ENCODE data around the gene CHMP1A. TPM values are rescaled to one million over a fixed set of nuclear protein-coding genes. Genes with fewer than 3 reads are reported as not detected.
"Not testable (repeated sequence)": the region's sequence is repeated elsewhere in the genome, so short reads cannot be mapped to it uniquely, and the experiment has no call there.

The CHMP1A gene
- total and polyA plus RNA-seq, 4 donors = 45.5 to 112 (median 73.9) TPM

DNA sequence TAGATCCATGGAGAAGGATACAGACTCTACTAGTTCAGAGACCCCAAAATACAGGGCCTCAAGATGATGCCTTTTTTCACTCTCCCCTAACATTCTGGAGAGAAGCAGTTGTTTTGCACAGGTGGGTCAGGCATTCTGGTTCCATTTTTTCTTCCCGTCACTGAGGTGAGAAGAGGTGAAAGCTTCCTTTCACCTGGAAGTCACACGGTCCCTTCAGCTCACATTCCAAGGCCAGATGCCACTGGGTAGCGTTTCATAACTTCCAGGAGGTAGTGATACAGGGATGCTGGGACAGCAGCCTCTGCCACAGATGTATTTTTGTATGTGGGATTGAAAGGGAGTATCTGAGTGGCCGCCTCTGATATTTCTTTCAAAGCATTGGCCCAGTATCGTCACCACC is 30.9 kb upstream of the CHMP1A start:
- H3K4me1 ChIP-seq (ENCODE audit: control insufficient read depth in 1 of 2, insufficient read depth in 2 of 2, low read length in 2 of 2) = no peaks in the 10 kb centered on the region
- H3K4me3 ChIP-seq (ENCODE audit: low read length in 2 of 2) = no peak overlapping the region
- H3K27ac ChIP-seq (ENCODE audit: low read depth in 1 of 2, low read length in 2 of 2) = no peak overlapping the region
- ATAC-seq (ENCODE audit: low FRiP score) = no peak
- 94 to 95% methylated on average over 5 of the region's 5 CpGs for WGBS, 2 donors
- no peak for DNase-seq
- H3K27me3 ChIP-seq (ENCODE audit: control insufficient read depth in 1 of 2, insufficient read depth in 2 of 2, low read length in 1 of 2) = no peaks in the 10 kb centered on the region
- intact Hi-C loops (cut with DNase I) = no loop called here
- no peaks in the 10 kb centered on the region for H3K9me3 ChIP-seq (ENCODE audit: control insufficient read depth, low read length)
- H3K36me3 ChIP-seq (ENCODE audit: control insufficient read depth in 1 of 2, insufficient read depth in 2 of 2, low read length in 1 of 2) = no peaks in the 10 kb centered on the region

DNA sequence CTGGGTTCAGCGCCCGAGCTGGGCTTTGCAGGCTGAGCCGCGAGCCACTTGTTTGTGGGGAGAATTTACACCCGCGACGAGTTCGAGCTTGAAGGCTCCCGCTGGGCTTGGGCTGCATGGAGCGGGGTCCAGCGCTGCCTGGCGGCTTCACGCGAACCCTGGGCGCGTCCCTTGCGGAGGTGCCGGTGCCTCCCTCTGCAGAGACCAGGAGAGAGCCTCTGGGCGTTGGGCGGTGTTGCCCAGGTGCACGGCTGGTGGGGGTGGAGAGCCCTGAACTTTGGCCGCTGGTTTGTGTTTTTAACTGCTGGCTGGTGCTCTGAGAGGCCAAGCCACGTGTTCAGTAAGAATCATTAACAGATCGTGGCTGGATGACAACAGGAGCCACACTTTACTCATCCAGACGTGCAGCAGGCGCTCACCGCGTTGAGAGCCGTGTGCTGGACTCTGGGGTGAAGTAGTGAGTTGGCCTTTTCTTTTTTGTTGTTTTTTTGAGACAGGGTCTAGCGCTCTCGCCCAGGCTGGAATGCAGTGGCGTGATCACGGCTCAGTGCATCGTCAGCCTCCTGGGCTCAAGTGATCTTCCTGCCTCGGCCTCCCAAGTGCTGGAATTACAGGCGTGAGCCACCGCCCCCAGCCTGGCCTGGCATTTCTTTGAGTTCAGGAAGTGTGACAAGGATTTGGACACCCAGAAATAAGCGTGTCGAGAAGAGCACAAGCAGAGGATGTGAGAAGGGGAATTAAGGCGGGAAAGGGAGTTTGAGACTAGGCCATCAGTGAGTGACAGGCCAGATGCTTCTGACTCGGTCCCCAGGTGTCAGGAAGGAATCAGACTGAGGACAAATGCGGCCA is 29.8 kb upstream of the CHMP1A start:
- ATAC-seq (ENCODE audit: low FRiP score) = peak; percentile 47
- 12% methylated on average over 42 of the region's 42 CpGs for WGBS, 2 donors
- DNase-seq = peak in 1 of 2 donors; percentile 26
- intact Hi-C loops (cut with DNase I) = no loop called here
- H3K9me3 ChIP-seq (ENCODE audit: control insufficient read depth, low read length) = no peaks in the 10 kb centered on the region
- H3K27ac ChIP-seq (ENCODE audit: low read depth in 1 of 2, low read length in 2 of 2) = no peak overlapping the region
- H3K4me3 ChIP-seq (ENCODE audit: low read length in 2 of 2) = peak overlapping the region; percentile 86 to 93
- no peaks in the 10 kb centered on the region for H3K27me3 ChIP-seq (ENCODE audit: control insufficient read depth in 1 of 2, insufficient read depth in 2 of 2, low read length in 1 of 2)
- no peaks in the 10 kb centered on the region for H3K4me1 ChIP-seq (ENCODE audit: control insufficient read depth in 1 of 2, insufficient read depth in 2 of 2, low read length in 2 of 2)
- no peaks in the 10 kb centered on the region for H3K36me3 ChIP-seq (ENCODE audit: control insufficient read depth in 1 of 2, insufficient read depth in 2 of 2, low read length in 1 of 2)

DNA sequence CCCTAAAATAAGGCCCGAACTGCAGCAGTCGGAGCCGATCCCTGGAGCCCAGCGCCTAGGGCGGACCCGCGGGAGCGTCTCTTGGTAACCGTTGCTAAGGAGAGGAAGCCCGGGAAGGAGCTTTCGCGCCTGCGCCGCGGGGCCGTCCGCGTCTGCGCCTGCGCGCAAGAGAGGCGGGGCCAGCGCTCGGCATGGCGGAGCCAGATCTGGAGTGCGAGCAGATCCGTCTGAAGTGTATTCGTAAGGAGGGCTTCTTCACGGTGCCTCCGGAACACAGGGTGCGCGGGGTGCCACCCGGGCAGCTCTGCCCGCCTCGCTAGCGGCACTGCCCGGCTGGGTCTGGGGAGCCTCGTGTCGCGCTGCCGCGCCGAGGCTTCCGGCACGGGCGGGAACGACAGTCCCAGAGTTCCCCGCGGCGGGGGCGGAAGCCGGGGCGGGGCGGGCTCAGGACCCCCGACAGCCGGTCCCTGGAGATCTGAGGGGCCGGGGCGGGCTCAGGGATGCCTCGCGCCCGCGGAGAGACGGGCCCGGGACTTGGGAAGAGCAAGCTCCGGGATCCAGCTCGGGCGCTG is 29.1 kb upstream of the CHMP1A start, which contains the start of gene CDK10:
Gene CDK10, plus strand, starts transcription at position 170 of the 572 bp plus-strand sequence. Its CDS starts 22 bp downstream, at position 192.
- 0 to 1% methylated on average over 54 to 67 of the region's 67 CpGs for WGBS, 2 donors
- peak; percentile 96 for ATAC-seq (ENCODE audit: low FRiP score)
- intact Hi-C loops (cut with DNase I) = loop anchor here in 1 of 2 donors (1.0 kb wide), 1 partner anchor 28 kb away; no protein-coding TSS in a partner anchor
- Histone ChIP-seq H3K9me3 (ENCODE audit: control insufficient read depth, low read length) (no peaks in the 10 kb centered on the region), H3K27ac (ENCODE audit: low read depth in 1 of 2, low read length in 2 of 2) (peak within 1 kb of the TSS in 1 of 2 donors; percentile 68), H3K36me3 (ENCODE audit: control insufficient read depth in 1 of 2, insufficient read depth in 2 of 2, low read length in 1 of 2) (no peaks in the 10 kb centered on the region), H3K4me1 (ENCODE audit: control insufficient read depth in 1 of 2, insufficient read depth in 2 of 2, low read length in 2 of 2) (no peaks in the 10 kb centered on the region), H3K4me3 (ENCODE audit: low read length in 2 of 2) (peak within 1 kb of the TSS; percentile 86 to 93), H3K27me3 (ENCODE audit: control insufficient read depth in 1 of 2, insufficient read depth in 2 of 2, low read length in 1 of 2) (no peaks in the 10 kb centered on the region)
- DNase-seq = peak; percentile 91 to 96

DNA sequence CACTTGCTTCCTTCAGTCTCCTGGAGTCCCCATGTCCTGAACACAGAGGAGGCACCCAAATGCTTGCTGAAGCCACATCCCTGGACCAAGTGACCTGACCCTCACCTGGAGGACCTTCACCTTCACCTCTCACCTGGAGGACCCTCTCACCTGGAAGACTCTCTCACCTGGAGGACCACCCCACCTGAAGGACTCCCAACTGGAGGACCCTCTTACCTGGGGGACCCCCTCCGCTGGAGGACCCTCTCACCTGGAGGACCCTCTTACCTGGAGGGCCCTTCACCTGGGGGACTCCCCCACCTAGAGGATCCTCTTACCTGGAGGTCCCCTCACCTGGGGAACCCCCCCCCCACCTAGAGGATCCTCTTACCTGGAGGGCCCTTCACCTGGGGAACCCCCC is 28.4 kb upstream of the CHMP1A start:
- H3K9me3 ChIP-seq (ENCODE audit: control insufficient read depth, low read length) = no peaks in the 10 kb centered on the region
- intact Hi-C loops (cut with DNase I) = loop anchor here in 1 of 2 donors (1.0 kb wide), 1 partner anchor 28 kb away; no protein-coding TSS in a partner anchor
- peak; percentile 3 for ATAC-seq (ENCODE audit: low FRiP score)
- H3K4me3 ChIP-seq (ENCODE audit: low read length in 2 of 2) = no peak overlapping the region
- no peak overlapping the region for H3K27ac ChIP-seq (ENCODE audit: low read depth in 1 of 2, low read length in 2 of 2)
- H3K4me1 ChIP-seq (ENCODE audit: control insufficient read depth in 1 of 2, insufficient read depth in 2 of 2, low read length in 2 of 2) = no peaks in the 10 kb centered on the region
- H3K36me3 ChIP-seq (ENCODE audit: control insufficient read depth in 1 of 2, insufficient read depth in 2 of 2, low read length in 1 of 2) = no peaks in the 10 kb centered on the region
- no peaks in the 10 kb centered on the region for H3K27me3 ChIP-seq (ENCODE audit: control insufficient read depth in 1 of 2, insufficient read depth in 2 of 2, low read length in 1 of 2)
- peak in 1 of 2 donors; percentile 47 for DNase-seq
- 94 to 100% methylated on average over 1 of the region's 1 CpG for WGBS, 2 donors

DNA sequence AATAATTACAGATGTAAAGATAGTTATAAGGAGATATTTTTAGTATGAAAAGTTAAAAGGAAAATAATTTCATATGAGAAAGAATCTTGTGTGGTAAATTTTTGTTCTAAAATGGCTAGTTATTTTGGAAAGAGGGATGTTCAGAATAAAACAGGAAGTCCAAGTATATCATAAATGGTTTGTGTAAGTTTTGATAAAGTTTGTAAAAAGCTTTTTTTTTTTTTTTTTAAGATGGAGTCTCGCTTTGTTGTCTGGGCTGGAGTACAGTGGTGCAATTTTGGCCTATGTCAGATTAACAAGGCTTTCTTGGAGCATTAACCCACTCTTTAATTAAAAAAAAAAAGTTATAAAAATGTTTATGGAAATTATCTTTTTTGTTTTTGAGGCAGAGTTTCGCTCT is 20.8 kb upstream of the CHMP1A start:
- Histone ChIP-seq H3K9me3 (ENCODE audit: control insufficient read depth, low read length) (no peaks in the 10 kb centered on the region), H3K4me3 (ENCODE audit: low read length in 2 of 2) (no peak overlapping the region), H3K36me3 (ENCODE audit: control insufficient read depth in 1 of 2, insufficient read depth in 2 of 2, low read length in 1 of 2) (no peaks in the 10 kb centered on the region), H3K27ac (ENCODE audit: low read depth in 1 of 2, low read length in 2 of 2) (no peak overlapping the region), H3K4me1 (ENCODE audit: control insufficient read depth in 1 of 2, insufficient read depth in 2 of 2, low read length in 2 of 2) (no peaks in the 10 kb centered on the region), H3K27me3 (ENCODE audit: control insufficient read depth in 1 of 2, insufficient read depth in 2 of 2, low read length in 1 of 2) (no peaks in the 10 kb centered on the region)
- intact Hi-C loops (cut with DNase I) = no loop called here
- no peak for ATAC-seq (ENCODE audit: low FRiP score)
- DNase-seq = no peak
- WGBS, 2 donors = 100% methylated on average over 2 of the region's 2 CpGs

DNA sequence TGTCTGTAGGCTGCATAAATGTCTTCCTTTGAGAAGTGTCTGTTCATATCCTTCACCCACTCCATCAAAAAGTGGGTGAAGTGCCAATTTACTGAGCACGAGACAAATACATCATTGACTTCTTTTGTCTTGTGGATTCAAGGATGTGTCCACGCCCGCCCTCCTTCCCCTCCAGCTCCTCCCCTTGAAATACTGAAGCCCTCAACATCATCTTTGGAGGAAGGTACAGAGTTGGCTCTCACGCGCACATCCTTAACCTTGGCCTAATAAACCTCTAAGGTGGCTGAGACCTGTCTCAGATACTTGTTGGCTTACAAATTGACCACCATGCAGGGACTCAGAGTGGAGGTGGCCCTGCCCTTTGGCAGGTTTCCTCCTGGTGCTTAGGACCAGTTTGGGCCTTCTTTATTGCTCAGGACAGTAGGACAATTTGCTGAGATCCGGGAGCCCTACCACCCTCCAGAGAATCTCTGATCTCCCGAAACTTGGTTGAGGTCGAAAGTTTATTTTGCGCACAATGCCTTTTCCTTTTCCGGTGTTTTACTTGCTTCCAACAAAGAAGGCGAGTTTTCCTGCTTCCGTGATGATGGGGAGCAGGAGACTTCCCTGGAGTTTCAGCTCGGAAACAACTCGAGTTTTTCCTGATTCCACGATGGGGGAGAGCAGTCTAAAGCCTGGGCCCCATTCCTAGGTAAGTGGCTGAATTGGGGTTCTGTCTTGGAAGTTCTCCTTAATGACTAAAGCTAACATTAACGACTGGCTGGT is 14.9 kb upstream of the CHMP1A start:
- ATAC-seq (ENCODE audit: low FRiP score) (no peak), DNase-seq (no peak)
- H3K27ac ChIP-seq (ENCODE audit: low read depth in 1 of 2, low read length in 2 of 2) = no peak overlapping the region
- H3K36me3 ChIP-seq (ENCODE audit: control insufficient read depth in 1 of 2, insufficient read depth in 2 of 2, low read length in 1 of 2) = no peaks in the 10 kb centered on the region
- H3K27me3 ChIP-seq (ENCODE audit: control insufficient read depth in 1 of 2, insufficient read depth in 2 of 2, low read length in 1 of 2) = no peaks in the 10 kb centered on the region
- no peak overlapping the region for H3K4me3 ChIP-seq (ENCODE audit: low read length in 2 of 2)
- no peaks in the 10 kb centered on the region for H3K4me1 ChIP-seq (ENCODE audit: control insufficient read depth in 1 of 2, insufficient read depth in 2 of 2, low read length in 2 of 2)
- intact Hi-C loops (cut with DNase I) = no loop called here
- no peaks in the 10 kb centered on the region for H3K9me3 ChIP-seq (ENCODE audit: control insufficient read depth, low read length)
- 93% methylated on average over 16 of the region's 16 CpGs for WGBS, 2 donors

DNA sequence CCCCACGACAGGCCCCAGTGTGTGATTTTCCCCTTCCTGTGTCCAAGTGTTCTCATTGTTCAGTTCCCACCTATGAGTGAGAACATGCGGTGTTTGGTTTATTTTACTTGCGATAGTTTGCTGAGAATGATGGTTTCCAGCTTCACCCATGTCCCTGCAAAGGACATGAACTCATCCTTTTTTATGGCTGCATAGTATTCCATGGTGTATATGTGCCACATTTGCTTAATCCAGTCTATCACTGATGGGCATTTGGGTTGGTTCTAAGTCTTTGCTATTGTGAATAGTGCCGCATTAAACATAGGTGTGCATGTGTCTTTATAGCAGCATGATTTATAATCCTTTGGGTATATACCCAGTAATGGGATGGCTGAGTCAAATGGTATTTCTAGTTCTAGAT is 14.1 kb upstream of the CHMP1A start:
- H3K36me3 ChIP-seq (ENCODE audit: control insufficient read depth in 1 of 2, insufficient read depth in 2 of 2, low read length in 1 of 2); H3K27ac ChIP-seq (ENCODE audit: low read depth in 1 of 2, low read length in 2 of 2); H3K4me1 ChIP-seq (ENCODE audit: control insufficient read depth in 1 of 2, insufficient read depth in 2 of 2, low read length in 2 of 2); H3K9me3 ChIP-seq (ENCODE audit: control insufficient read depth, low read length); H3K4me3 ChIP-seq (ENCODE audit: low read length in 2 of 2); H3K27me3 ChIP-seq (ENCODE audit: control insufficient read depth in 1 of 2, insufficient read depth in 2 of 2, low read length in 1 of 2); ATAC-seq (ENCODE audit: low FRiP score); intact Hi-C loops (cut with DNase I); DNase-seq: not testable (repeated sequence)
- 88 to 93% methylated on average over 4 of the region's 4 CpGs for WGBS, 2 donors

DNA sequence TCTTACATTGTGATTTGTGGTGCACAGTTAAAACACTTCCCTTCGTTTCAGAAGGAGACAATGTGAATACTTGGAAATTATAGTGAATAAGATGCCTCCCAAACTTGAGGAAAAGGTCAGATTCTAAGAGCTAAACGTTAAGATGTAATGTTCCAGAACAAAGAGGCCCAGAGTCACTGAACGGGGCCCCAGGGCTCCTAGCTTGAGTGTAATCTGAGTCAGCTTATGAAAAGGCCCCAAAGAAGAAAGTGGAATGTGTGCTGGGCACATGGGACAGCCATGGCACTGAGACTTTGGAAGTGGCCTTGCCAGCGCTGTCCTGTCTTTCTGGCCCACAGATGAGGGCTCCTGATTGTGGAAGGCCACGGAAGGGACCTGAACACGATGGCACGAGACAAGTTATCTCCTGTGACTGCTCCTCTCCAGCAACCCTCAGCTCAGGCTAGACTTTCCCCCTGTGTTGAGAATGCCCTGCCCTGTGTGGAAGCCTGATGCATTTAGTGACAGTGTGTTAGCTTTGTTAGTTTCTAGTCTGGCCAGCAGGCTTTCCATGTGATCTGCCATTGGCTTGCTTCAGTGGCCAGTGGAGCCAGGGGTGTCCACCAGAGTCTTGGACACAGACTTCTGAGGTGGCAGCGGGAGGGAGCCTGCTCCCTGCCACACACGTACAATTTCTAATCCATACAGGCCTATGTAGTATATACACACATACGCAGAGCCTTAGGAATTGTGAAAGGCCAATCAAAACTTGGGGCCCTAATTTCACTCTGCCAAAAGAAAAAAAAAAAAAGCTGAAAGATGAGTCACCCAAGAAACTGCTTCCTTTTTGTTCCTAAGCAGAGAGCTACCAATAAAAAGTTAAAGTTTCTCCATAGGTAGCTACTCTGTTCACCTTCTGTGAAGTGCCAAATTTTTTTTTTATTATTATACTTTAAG is 13.3 kb upstream of the CHMP1A start:
- no peaks in the 10 kb centered on the region for H3K9me3 ChIP-seq (ENCODE audit: control insufficient read depth, low read length)
- peak; percentile 48 for ATAC-seq (ENCODE audit: low FRiP score)
- H3K27me3 ChIP-seq (ENCODE audit: control insufficient read depth in 1 of 2, insufficient read depth in 2 of 2, low read length in 1 of 2) = no peaks in the 10 kb centered on the region

More for the DNA sequence above, 13.3 kb upstream of the CHMP1A start:
- no peak overlapping the region for H3K4me3 ChIP-seq (ENCODE audit: low read length in 2 of 2)
- no peak overlapping the region for H3K27ac ChIP-seq (ENCODE audit: low read depth in 1 of 2, low read length in 2 of 2)
- WGBS, 2 donors = 80 to 83% methylated on average over 10 of the region's 10 CpGs
- no peaks in the 10 kb centered on the region for H3K4me1 ChIP-seq (ENCODE audit: control insufficient read depth in 1 of 2, insufficient read depth in 2 of 2, low read length in 2 of 2)
- intact Hi-C loops (cut with DNase I) = no loop called here
- H3K36me3 ChIP-seq (ENCODE audit: control insufficient read depth in 1 of 2, insufficient read depth in 2 of 2, low read length in 1 of 2) = no peaks in the 10 kb centered on the region
- no peak for DNase-seq
